GM19324 (cell line): Measurements from ENCODE around the gene MT1B.
"Not testable (repeated sequence)": the region's sequence is repeated elsewhere in the genome, so short reads cannot be mapped to it uniquely, and the experiment has no call there.

Source experiments
- ATAC-seq: cut with Tn5 transposase; IDR thresholded peaks from one replicate; pipeline ENCODE4 v1.9.1; 2021; ENCODE audit warnings: mild to moderate bottlenecking, moderate library complexity; ENCODE audit not compliant: unreplicated experiment, low FRiP score

Gene MT1B

GRCh38 chr16:56618138-56618537, 33.5 kb upstream of the MT1B start:
- no peak for ATAC-seq

GRCh38 chr16:56620339-56620897, 31.3 kb upstream of the MT1B start:
- ATAC-seq = no peak

- not testable (repeated sequence) for ATAC-seq
Measured at GRCh38 chr16:56621665-56622445, 29.8 kb upstream of the MT1B start.

- not testable (repeated sequence) for ATAC-seq
Measured at GRCh38 chr16:56623184-56623583, 28.5 kb upstream of the MT1B start.

- ATAC-seq = no peak
Measured at GRCh38 chr16:56623637-56624036, 28.0 kb upstream of the MT1B start.

GRCh38 chr16:56625140-56625942, 26.3 kb upstream of the MT1B start, which contains the start of gene MT1E:
Gene MT1E, plus strand, starts transcription at chr16:56625781. Its CDS starts 71 bp downstream, at chr16:56625852.
- no peak for ATAC-seq

GRCh38 chr16:56625943-56626654, 25.6 kb upstream of the MT1B start:
- no peak for ATAC-seq

- no peak for ATAC-seq
Measured at GRCh38 chr16:56626685-56627084, 25.0 kb upstream of the MT1B start.

- ATAC-seq = no peak
Measured at GRCh38 chr16:56628486-56629350, 23.0 kb upstream of the MT1B start.

GRCh38 chr16:56629531-56629930, 22.2 kb upstream of the MT1B start:
- no peak for ATAC-seq

GRCh38 chr16:56630134-56630533, 21.6 kb upstream of the MT1B start:
- ATAC-seq = peak; percentile 55

GRCh38 chr16:56631197-56631596, 20.5 kb upstream of the MT1B start:
- no peak for ATAC-seq

- ATAC-seq = no peak
Measured at GRCh38 chr16:56631832-56632155, 19.9 kb upstream of the MT1B start.

- no peak for ATAC-seq
Measured at GRCh38 chr16:56632156-56632847, 19.4 kb upstream of the MT1B start, which contains the start of gene MT1M. Gene MT1M, plus strand, starts transcription at chr16:56632659. Its CDS starts 73 bp downstream, at chr16:56632732.

GRCh38 chr16:56632848-56633365, 18.8 kb upstream of the MT1B start:
- no peak for ATAC-seq

- ATAC-seq = no peak
Measured at GRCh38 chr16:56633535-56633934, 18.2 kb upstream of the MT1B start.

GRCh38 chr16:56634715-56635440, 16.8 kb upstream of the MT1B start:
- ATAC-seq = no peak

GRCh38 chr16:56635441-56635967, 16.2 kb upstream of the MT1B start:
- no peak for ATAC-seq
